T-helper 2 cell treated with Interferon-gamma antibody and Interleukin-4, amounts not matched to agents 100 ng/mL and 5 ng/mL, for 36 hours (primary cell): ENCODE data around the gene KIF13A. TPM values are rescaled to one million over a fixed set of nuclear protein-coding genes. Genes with fewer than 3 reads are reported as not detected.
"Not testable (repeated sequence)": the region's sequence is repeated elsewhere in the genome, so short reads cannot be mapped to it uniquely, and the experiment has no call there.

Experiments used
- intact Hi-C: fragments of 100-400 bp; cut with micrococcal nuclease; formaldehyde crosslinking; loops from one replicate; pipeline ENCODE4 v1.15.1; 2023
- total RNA-seq: library from RNA; stranded (reverse); gene quantifications from 2 replicates; pipeline ENCODE4 v1.2.3, GENCODE V29; 2022

Gene KIF13A
- total RNA-seq, 1 donor from 2014 or later: not detected

GRCh38 chr6:17935188-17936149 is 52.0 kb downstream of the KIF13A start:
- intact Hi-C loops: no loop called here

GRCh38 chr6:17933716-17934115 is 53.7 kb downstream of the KIF13A start:
- intact Hi-C loops: no loop called here

- intact Hi-C loops: no loop called here
Measured at GRCh38 chr6:17932330-17932852, 55.0 kb downstream of the KIF13A start.

GRCh38 chr6:17931227-17931626 is 56.2 kb downstream of the KIF13A start:
- intact Hi-C loops: no loop called here

GRCh38 chr6:17930321-17930993 is 57.0 kb downstream of the KIF13A start:
- intact Hi-C loops: no loop called here

GRCh38 chr6:17928514-17929430 is 58.7 kb downstream of the KIF13A start:
- intact Hi-C loops: no loop called here

GRCh38 chr6:17927705-17928104 is 59.7 kb downstream of the KIF13A start:
- intact Hi-C loops: no loop called here

- intact Hi-C loops: no loop called here
Measured at GRCh38 chr6:17923401-17923863, 64.0 kb downstream of the KIF13A start.

- intact Hi-C loops: no loop called here
Measured at GRCh38 chr6:17921454-17921853, 66.0 kb downstream of the KIF13A start.

- intact Hi-C loops: no loop called here
Measured at GRCh38 chr6:17919496-17919895, 67.9 kb downstream of the KIF13A start.

GRCh38 chr6:17917837-17918763 is 69.3 kb downstream of the KIF13A start:
- intact Hi-C loops: no loop called here

- intact Hi-C loops: no loop called here
Measured at GRCh38 chr6:17914651-17915050, 72.8 kb downstream of the KIF13A start.

GRCh38 chr6:17912521-17912920 is 74.9 kb downstream of the KIF13A start:
- intact Hi-C loops: no loop called here

GRCh38 chr6:17911656-17912055 is 75.8 kb downstream of the KIF13A start:
- intact Hi-C loops: not testable (repeated sequence)

- intact Hi-C loops: no loop called here
Measured at GRCh38 chr6:17910189-17910588, 77.2 kb downstream of the KIF13A start.

- intact Hi-C loops: no loop called here
Measured at GRCh38 chr6:17908831-17909230, 78.6 kb downstream of the KIF13A start.

- intact Hi-C loops: no loop called here
Measured at GRCh38 chr6:17907406-17908229, 79.8 kb downstream of the KIF13A start.

- intact Hi-C loops: no loop called here
Measured at GRCh38 chr6:17905611-17906592, 81.5 kb downstream of the KIF13A start.
